ENCODE measurements around the gene URGCP. TPM values are rescaled to one million over a fixed set of nuclear protein-coding genes. Genes with fewer than 3 reads are reported as not detected.

The URGCP gene
- total RNA-seq, 1 donor from 2014 or later = 29.1 TPM

DNA sequence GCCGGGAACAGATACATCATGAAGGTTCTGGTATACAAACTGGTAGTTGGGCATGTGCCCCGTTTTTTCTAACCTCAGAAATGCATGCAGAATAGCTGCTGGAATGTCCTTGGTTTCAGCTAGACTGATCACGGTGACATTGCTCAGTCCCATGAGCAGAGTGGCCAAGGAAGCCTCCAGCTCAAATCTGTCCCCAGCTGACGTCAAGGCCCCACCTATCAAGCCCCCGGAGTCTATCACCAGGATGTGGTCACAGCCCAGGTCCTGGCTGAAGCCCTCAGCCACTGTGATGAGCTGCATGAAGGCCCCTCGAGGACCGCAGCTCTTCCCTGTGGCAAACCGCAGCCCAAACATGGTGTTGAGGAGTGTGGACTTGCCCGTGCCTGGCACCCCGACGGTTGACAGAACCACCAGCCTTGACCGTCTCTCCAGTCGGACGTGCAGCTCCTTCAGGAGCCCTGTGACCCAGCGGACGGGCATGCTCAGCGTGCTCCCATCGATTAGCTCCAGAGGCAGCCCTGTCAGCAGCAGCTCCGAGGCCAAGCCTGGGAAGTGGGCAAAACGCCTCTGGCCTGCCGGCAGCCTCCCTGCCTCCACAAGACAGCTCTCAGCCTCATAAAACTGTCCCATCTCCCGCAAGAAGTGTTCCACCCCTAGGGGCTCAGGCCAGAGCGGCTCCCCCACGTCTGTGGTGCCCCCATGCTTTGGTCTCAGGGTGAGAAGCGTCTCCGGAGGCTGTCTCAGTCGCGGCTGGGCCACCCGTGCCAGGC, 29.2 kb downstream of the URGCP start:
- DNase-seq = no peak
- H3K4me3 ChIP-seq = no peak overlapping the region
- H3K36me3 ChIP-seq = peaks cover 74% of the 10 kb centered on the region
- no peaks in the 10 kb centered on the region for H3K9me3 ChIP-seq
- H3K27me3 ChIP-seq = no peaks in the 10 kb centered on the region
- peaks cover 4% of the 10 kb centered on the region for H3K4me1 ChIP-seq
- intact Hi-C loops (cut with DNase I) = no loop called here
- no peak for ATAC-seq
- H3K27ac ChIP-seq = no peak overlapping the region
- TF ChIP-seq, protein P1, sequence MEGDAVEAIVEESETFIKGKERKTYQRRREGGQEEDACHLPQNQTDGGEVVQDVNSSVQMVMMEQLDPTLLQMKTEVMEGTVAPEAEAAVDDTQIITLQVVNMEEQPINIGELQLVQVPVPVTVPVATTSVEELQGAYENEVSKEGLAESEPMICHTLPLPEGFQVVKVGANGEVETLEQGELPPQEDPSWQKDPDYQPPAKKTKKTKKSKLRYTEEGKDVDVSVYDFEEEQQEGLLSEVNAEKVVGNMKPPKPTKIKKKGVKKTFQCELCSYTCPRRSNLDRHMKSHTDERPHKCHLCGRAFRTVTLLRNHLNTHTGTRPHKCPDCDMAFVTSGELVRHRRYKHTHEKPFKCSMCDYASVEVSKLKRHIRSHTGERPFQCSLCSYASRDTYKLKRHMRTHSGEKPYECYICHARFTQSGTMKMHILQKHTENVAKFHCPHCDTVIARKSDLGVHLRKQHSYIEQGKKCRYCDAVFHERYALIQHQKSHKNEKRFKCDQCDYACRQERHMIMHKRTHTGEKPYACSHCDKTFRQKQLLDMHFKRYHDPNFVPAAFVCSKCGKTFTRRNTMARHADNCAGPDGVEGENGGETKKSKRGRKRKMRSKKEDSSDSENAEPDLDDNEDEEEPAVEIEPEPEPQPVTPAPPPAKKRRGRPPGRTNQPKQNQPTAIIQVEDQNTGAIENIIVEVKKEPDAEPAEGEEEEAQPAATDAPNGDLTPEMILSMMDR (IDR thresholded peaks at IDR 0.05) = no peak

DNA sequence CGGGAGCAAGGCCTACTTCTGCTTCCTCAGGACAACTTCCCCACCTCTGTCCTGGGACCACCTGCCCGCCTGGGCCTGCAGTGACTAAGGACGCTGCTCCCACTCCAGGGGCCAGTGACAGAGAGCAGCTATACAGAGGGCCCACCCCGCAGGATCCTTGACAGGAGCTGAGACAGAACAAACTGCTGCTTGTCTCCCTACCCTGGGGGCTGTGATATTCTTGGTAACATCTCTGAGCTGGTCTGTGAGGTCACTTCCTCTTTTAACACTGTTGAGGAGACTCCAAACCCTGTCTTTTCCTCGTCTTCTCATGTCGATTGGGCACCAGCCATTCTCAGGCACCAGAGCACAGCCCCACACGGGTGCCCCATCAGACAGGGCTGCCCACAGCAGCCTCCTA, 30.2 kb downstream of the URGCP start:
- intact Hi-C loops (cut with DNase I) = no loop called here
- H3K27ac ChIP-seq = no peak overlapping the region
- H3K4me3 ChIP-seq = no peak overlapping the region
- no peaks in the 10 kb centered on the region for H3K27me3 ChIP-seq
- ATAC-seq = no peak
- no peaks in the 10 kb centered on the region for H3K9me3 ChIP-seq
- TF ChIP-seq, protein P1 (IDR thresholded peaks at IDR 0.05) = no peak
- H3K4me1 ChIP-seq = peaks cover 4% of the 10 kb centered on the region
- DNase-seq = no peak
- peaks cover 65% of the 10 kb centered on the region for H3K36me3 ChIP-seq

DNA sequence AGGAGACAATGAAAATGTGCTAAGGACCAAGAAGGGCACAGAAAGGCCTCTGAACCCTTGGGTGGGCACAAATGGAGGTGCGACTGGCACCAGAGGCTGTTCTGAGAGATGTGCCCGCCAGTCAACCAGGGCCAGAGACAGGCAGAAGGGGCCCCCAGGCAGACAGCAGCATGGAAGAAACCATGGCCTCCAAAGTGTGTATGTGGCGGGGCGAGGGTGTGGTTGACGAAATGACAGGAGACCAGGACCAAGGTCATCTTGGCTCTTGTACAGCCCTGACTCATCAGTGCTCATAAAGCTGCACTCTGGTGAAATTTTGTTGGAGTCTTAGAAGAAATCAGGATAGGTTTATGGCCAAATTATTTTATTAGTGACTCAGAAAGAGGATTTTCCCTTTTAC, 33.1 kb downstream of the URGCP start:
- peaks cover 35% of the 10 kb centered on the region for H3K36me3 ChIP-seq
- no peak for DNase-seq
- TF ChIP-seq, protein P1 (IDR thresholded peaks at IDR 0.05) = no peak
- peaks cover 14% of the 10 kb centered on the region for H3K4me1 ChIP-seq
- no peak overlapping the region for H3K4me3 ChIP-seq
- H3K9me3 ChIP-seq = no peaks in the 10 kb centered on the region
- intact Hi-C loops (cut with DNase I) = no loop called here
- no peak overlapping the region for H3K27ac ChIP-seq
- ATAC-seq = no peak
- no peaks in the 10 kb centered on the region for H3K27me3 ChIP-seq

DNA sequence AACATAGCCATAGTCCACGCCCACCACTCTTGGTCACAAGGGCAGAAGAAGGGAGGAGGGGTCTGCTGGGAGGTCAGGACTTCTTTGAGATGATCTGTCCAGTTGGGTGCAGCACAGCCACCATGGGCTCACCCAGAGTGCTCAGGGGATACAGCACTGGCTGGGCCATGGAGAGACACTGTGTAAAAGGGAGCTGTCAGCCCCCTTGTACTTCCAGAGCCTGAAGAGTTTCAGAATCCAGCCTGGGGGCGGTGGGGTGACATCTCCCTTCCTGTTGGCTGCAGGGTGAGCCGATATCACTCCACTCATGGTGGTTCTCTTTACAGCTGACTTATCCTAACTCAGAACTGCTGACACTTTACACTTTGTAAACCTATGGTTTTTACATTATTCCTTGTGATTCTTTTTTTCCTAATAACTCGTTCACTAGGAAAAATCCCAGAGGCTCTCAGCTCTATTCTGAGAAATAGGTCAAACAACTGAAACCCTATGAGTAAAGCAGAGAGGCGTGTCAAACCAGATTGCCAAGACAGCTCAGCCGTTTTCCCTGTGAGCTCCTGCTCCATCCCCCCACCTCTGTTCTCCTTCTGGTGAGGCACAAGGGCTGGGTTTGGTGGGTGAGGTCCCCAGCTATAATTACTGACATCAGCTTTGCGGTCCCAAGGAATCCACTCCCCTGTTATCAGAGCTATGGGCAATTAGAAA, 33.8 kb downstream of the URGCP start:
- peaks cover 16% of the 10 kb centered on the region for H3K4me1 ChIP-seq
- H3K27me3 ChIP-seq = no peaks in the 10 kb centered on the region
- no peaks in the 10 kb centered on the region for H3K9me3 ChIP-seq
- H3K4me3 ChIP-seq = no peak overlapping the region
- ATAC-seq (no peak), DNase-seq (no peak)
- intact Hi-C loops (cut with DNase I) = no loop called here
- peaks cover 28% of the 10 kb centered on the region for H3K36me3 ChIP-seq
- no peak overlapping the region for H3K27ac ChIP-seq
- TF ChIP-seq, protein P1 (IDR thresholded peaks at IDR 0.05) = no peak

DNA sequence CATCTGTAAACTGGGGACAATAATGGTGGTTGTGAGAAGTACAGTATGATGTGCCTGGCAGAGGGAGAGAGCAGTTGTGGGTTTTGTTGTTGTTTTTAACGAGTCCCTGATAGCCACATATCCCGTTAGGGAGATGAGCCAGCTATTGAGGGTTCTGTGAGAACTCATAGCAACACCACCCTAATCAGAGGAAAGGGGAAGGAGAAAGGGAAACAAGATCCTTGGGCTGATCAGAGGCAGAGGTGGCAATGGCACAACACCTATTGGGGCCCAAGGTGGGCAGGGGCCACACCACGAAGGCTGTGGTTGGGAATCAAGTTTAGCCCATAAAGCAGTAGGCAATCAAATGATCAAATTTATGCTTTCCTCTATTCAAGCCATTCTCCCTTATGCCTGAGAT, 35.3 kb downstream of the URGCP start:
- ATAC-seq = no peak
- DNase-seq = no peak
- intact Hi-C loops (cut with DNase I) = no loop called here
- Histone ChIP-seq H3K4me3 (no peak overlapping the region), H3K27me3 (no peaks in the 10 kb centered on the region), H3K9me3 (no peaks in the 10 kb centered on the region), H3K27ac (no peak overlapping the region), H3K4me1 (peaks cover 16% of the 10 kb centered on the region), H3K36me3 (peaks cover 24% of the 10 kb centered on the region)
- TF ChIP-seq, protein P1 (IDR thresholded peaks at IDR 0.05) = no peak

All from upper lobe of right lung (tissue), 1 donor.